H1 (cell line): ENCODE data around the gene TAOK1. TPM values are rescaled to one million over a fixed set of nuclear protein-coding genes. Genes with fewer than 3 reads are reported as not detected.

Source experiments
- CTCF ChIA-PET: fragments of 300-600 bp; sonication (Branson Sonifier 250); formaldehyde crosslinking; loops from one replicate; lab custom pipeline; 2021; ENCODE audit not compliant: partially characterized antibody; lab: Charles Lee
- POLR2A ChIA-PET: fragments of 300-600 bp; sonication (Branson Sonifier 250); formaldehyde crosslinking; loops from one replicate; lab custom pipeline; 2021; ENCODE audit warnings: inconsistent platforms; ENCODE audit not compliant: partially characterized antibody; lab: Charles Lee
- DNase-seq, 2 experiments: peaks; one replicate each; pipeline versions ENCODE4 v3.0.0 to v3.0.0-alpha.2; 2010 to 2022; ENCODE audit warnings: low spot score in 2 of 2, low read depth in 1 of 2, mixed read lengths in 1 of 2
- FAIRE-seq: peaks from 2 replicates; lab custom pipeline; 2011; peaks lifted over from hg19 to GRCh38; lab: Jason Lieb, UNC
- H2AFZ ChIP-seq: 2 replicates; pipeline ENCODE4 v1.8.1; 2012; ENCODE audit warnings: low read length, inconsistent platforms
- H2AK5ac ChIP-seq: 2 replicates; pipeline ENCODE4 v1.6.1; 2013; ENCODE audit warnings: low read depth, low read length
- H2BK120ac ChIP-seq: replicated peaks from 2 replicates; pipeline ENCODE3; 2013; ENCODE audit warnings: low read depth, low read length, inconsistent platforms
- H2BK12ac ChIP-seq: 2 replicates; pipeline ENCODE4 v1.6.1; 2013; ENCODE audit warnings: low read depth, low read length
- H2BK15ac ChIP-seq: 2 replicates; pipeline ENCODE4 v1.6.1; 2013; ENCODE audit warnings: low read length
- H2BK20ac ChIP-seq: 2 replicates; pipeline ENCODE4 v1.6.1; 2013; ENCODE audit warnings: low read length
- H2BK5ac ChIP-seq: 2 replicates; pipeline ENCODE4 v1.6.1; 2013; ENCODE audit warnings: low read depth, low read length
- H3K14ac ChIP-seq: 2 replicates; pipeline ENCODE4 v1.6.1; 2013; ENCODE audit warnings: inconsistent platforms; ENCODE audit not compliant: insufficient read length
- H3K18ac ChIP-seq: 2 replicates; pipeline ENCODE4 v1.6.1; 2013; ENCODE audit warnings: low read length; ENCODE audit errors: extremely low read depth
- H3K23ac ChIP-seq: 2 replicates; pipeline ENCODE4 v1.6.1; 2013; ENCODE audit warnings: inconsistent platforms; ENCODE audit not compliant: insufficient read length
- H3K23me2 ChIP-seq: 2 replicates; pipeline ENCODE4 v1.6.1; 2013; ENCODE audit warnings: low read depth, low read length
- H3K27ac ChIP-seq: 2 replicates; pipeline ENCODE4 v1.6.1; 2011; ENCODE audit warnings: low read depth, low read length, inconsistent platforms
- H3K27me3 ChIP-seq, 4 experiments: replicated peaks in 1 of 4; 1 replicate in 1 of 4; 2 replicates in 3 of 4; pipeline versions ENCODE4 v1.6.1 to v1.8.1; 2011 to 2013; ENCODE audit warnings: low read length in 3 of 4, mild to moderate bottlenecking in 3 of 4, inconsistent platforms in 2 of 4, mixed read lengths in 2 of 4, moderate library complexity in 1 of 4; ENCODE audit not compliant: control insufficient read depth in 3 of 4, insufficient read depth in 3 of 4; ENCODE audit errors: extremely low read depth in 1 of 4
- H3K36me3 ChIP-seq, 4 experiments: 2 replicates each; pipeline versions ENCODE4 v1.6.1 to v1.8.1; 2011 to 2013; ENCODE audit warnings: mild to moderate bottlenecking in 4 of 4, low read length in 3 of 4, moderate library complexity in 2 of 4, control low read depth in 1 of 4, inconsistent platforms in 1 of 4; ENCODE audit not compliant: insufficient read depth in 4 of 4, control insufficient read depth in 2 of 4
- H3K4ac ChIP-seq: replicated peaks from 2 replicates; pipeline ENCODE3; 2013; ENCODE audit warnings: low read length, low read depth, mixed read lengths, inconsistent platforms; ENCODE audit not compliant: insufficient read length
- H3K4me1 ChIP-seq, 4 experiments: replicated peaks in 1 of 4; 1 replicate in 1 of 4; 2 replicates in 3 of 4; pipeline versions ENCODE4 v1.6.1 to v1.8.1; 2011 to 2013; ENCODE audit warnings: low read length in 3 of 4, inconsistent platforms in 2 of 4, mixed read lengths in 1 of 4; ENCODE audit not compliant: insufficient read depth in 4 of 4, control insufficient read depth in 3 of 4
- H3K4me2 ChIP-seq, 2 experiments: 2 replicates each; pipeline versions ENCODE4 v1.6.1 to v1.8.1; 2011 to 2013; ENCODE audit warnings: low read depth in 2 of 2, low read length in 2 of 2, control low read depth in 1 of 2, inconsistent platforms in 1 of 2, mild to moderate bottlenecking in 1 of 2; ENCODE audit not compliant: insufficient read depth in 1 of 2
- H3K4me3 ChIP-seq, 4 experiments: fragments of 200-600, 300-600 bp in 1 of 4; sonication (generic), shearing (Covaris generic), sonication (Bioruptor Twin) in 1 of 4; 2 replicates each; pipeline versions ENCODE4 v1.5.1 to v1.8.1; 2011 to 2016; ENCODE audit warnings: low read length in 4 of 4, low read depth in 3 of 4, control low read depth in 2 of 4, inconsistent platforms in 2 of 4, mild to moderate bottlenecking in 2 of 4, mixed read lengths in 1 of 4, moderate library complexity in 1 of 4; ENCODE audit not compliant: insufficient read depth in 2 of 4; ENCODE audit errors: extremely low read depth in 1 of 4
- H3K56ac ChIP-seq: replicated peaks from 2 replicates; pipeline ENCODE3; 2013; ENCODE audit warnings: low read depth, mild to moderate bottlenecking, mixed read lengths, low read length, inconsistent platforms; ENCODE audit not compliant: insufficient read length
- H3K79me1 ChIP-seq: 2 replicates; pipeline ENCODE4 v1.6.1; 2013; ENCODE audit warnings: low read depth, low read length, control low read depth
- H3K79me2 ChIP-seq, 2 experiments: 2 replicates each; pipeline versions ENCODE4 v1.6.1 to v1.8.1; 2012 to 2013; ENCODE audit warnings: low read length in 2 of 2, mild to moderate bottlenecking in 2 of 2, inconsistent platforms in 1 of 2; ENCODE audit not compliant: insufficient read depth in 2 of 2, control insufficient read depth in 1 of 2
- H3K9ac ChIP-seq, 4 experiments: replicated peaks in 1 of 4; 1 replicate in 1 of 4; 2 replicates in 3 of 4; pipeline versions ENCODE4 v1.6.1 to v1.8.1; 2011 to 2013; ENCODE audit warnings: low read depth in 3 of 4, low read length in 3 of 4, control low read depth in 2 of 4, mild to moderate bottlenecking in 2 of 4, moderate library complexity in 2 of 4, inconsistent platforms in 1 of 4; ENCODE audit errors: extremely low read depth in 1 of 4
- H3K9me3 ChIP-seq, 2 experiments: 2 replicates each; pipeline versions ENCODE4 v1.6.1 to v1.8.1; 2012 to 2013; ENCODE audit warnings: mild to moderate bottlenecking in 2 of 2, moderate library complexity in 2 of 2, control low read depth in 1 of 2, inconsistent platforms in 1 of 2, low read depth in 1 of 2, low read length in 1 of 2, mixed read lengths in 1 of 2; ENCODE audit not compliant: insufficient read depth in 2 of 2
- H4K20me1 ChIP-seq, 2 experiments: replicated peaks in 1 of 2; 2 replicates each; pipeline versions ENCODE3 to v1.8.1; 2011 to 2013; ENCODE audit warnings: inconsistent platforms in 2 of 2, low read length in 2 of 2, mild to moderate bottlenecking in 1 of 2; ENCODE audit not compliant: insufficient read depth in 2 of 2, control insufficient read depth in 1 of 2
- H4K5ac ChIP-seq: 2 replicates; pipeline ENCODE4 v1.6.1; 2013; ENCODE audit warnings: low read length, low read depth, mixed read lengths, inconsistent platforms; ENCODE audit not compliant: insufficient read length
- H4K8ac ChIP-seq: 2 replicates; pipeline ENCODE4 v1.8.0; 2013; ENCODE audit warnings: mild to moderate bottlenecking, moderate library complexity, low read length, inconsistent platforms; ENCODE audit not compliant: insufficient read depth; ENCODE audit errors: extremely low read depth
- H4K91ac ChIP-seq: replicated peaks from 2 replicates; pipeline ENCODE3; 2013; ENCODE audit warnings: low read length, mixed read lengths, inconsistent platforms; ENCODE audit not compliant: insufficient read length
- CTCF ChIP-seq, 3 experiments: IDR thresholded peaks; 1 replicate in 2 of 3; 2 replicates in 1 of 3; pipeline versions ENCODE4 v1.5.1 to v1.6.1; 2011; ENCODE audit warnings: low read length in 3 of 3, mild to moderate bottlenecking in 3 of 3, inconsistent platforms in 2 of 3, low read depth in 1 of 3, moderate library complexity in 1 of 3; ENCODE audit not compliant: insufficient read depth in 1 of 3; ENCODE audit errors: control extremely low read depth in 1 of 3
- EP300 ChIP-seq, 2 experiments: IDR thresholded peaks; 1 replicate in 1 of 2; 2 replicates in 1 of 2; pipeline ENCODE4 v1.6.1; 2011 to 2012; ENCODE audit warnings: low read depth in 2 of 2, low read length in 2 of 2, mild to moderate bottlenecking in 2 of 2, borderline replicate concordance in 1 of 2, inconsistent platforms in 1 of 2, moderate library complexity in 1 of 2
- RAD21 ChIP-seq, 2 experiments: IDR thresholded peaks in 1 of 2; conservative IDR thresholded peaks in 1 of 2; 2 replicates each; pipeline ENCODE4 v1.6.1; 2011; ENCODE audit warnings: low read depth in 2 of 2, low read length in 2 of 2, improper control_type of control experiment in 1 of 2, inconsistent platforms in 1 of 2, mild to moderate bottlenecking in 1 of 2, moderate library complexity in 1 of 2
- TAF7 ChIP-seq: optimal IDR thresholded peaks from 2 replicates; pipeline ENCODE3; 2011; ENCODE audit warnings: low read depth, mild to moderate bottlenecking, inconsistent platforms, low read length, moderate library complexity, borderline replicate concordance
- WGBS, 2 experiments: shearing (Covaris generic) in 1 of 2; methylation state at CpG; one replicate each; pipeline versions ENCODE4 v1.1.6 to v1.1.7; 2013 to 2015; ENCODE audit warnings: low lambda C conversion rate in 2 of 2, mixed read lengths in 2 of 2, inconsistent platforms in 1 of 2, low coverage in 1 of 2, missing lambda C conversion rate in 1 of 2; ENCODE audit not compliant: insufficient replicate concordance in 2 of 2, insufficient coverage in 1 of 2, insufficient read length in 1 of 2; ENCODE audit errors: extremely low coverage in 1 of 2, missing lambda C conversion rate in 1 of 2; 5-methylcytosine and 5-hydroxymethylcytosine counted together
- polyA plus RNA-seq, 7 experiments: library from polyadenylated mRNA; depleted of rRNA in 3 of 7; stranded (reverse) in 5 of 7; unstranded in 2 of 7; fragments of >200 nt in 5 of 7; fragments of 200-250 nt in 2 of 7; gene quantifications; 1 replicate in 5 of 7; 2 replicates in 1 of 7; 4 replicates in 1 of 7; pipeline versions ENCODE4 v1.2.1 to v1.2.3, GENCODE V29; 2011 to 2013; ENCODE audit warnings: missing spikeins in 2 of 7, mixed read lengths in 2 of 7
- total RNA-seq: library from RNA; stranded (reverse); fragmentation: NEBNext Ultra II Directional; extraction: Animal tissue kit (Norgen Biotek cat#: 25700); gene quantifications from 2 replicates; pipeline ENCODE4 v1.2.1, GENCODE V29; 2021

The TAOK1 gene
- total and polyA plus RNA-seq, 2 of the 8 experiments (the other 6 are each of a cell fraction or from before 2014, with no cell fraction given) = 12.2 to 90.6 TPM

DNA sequence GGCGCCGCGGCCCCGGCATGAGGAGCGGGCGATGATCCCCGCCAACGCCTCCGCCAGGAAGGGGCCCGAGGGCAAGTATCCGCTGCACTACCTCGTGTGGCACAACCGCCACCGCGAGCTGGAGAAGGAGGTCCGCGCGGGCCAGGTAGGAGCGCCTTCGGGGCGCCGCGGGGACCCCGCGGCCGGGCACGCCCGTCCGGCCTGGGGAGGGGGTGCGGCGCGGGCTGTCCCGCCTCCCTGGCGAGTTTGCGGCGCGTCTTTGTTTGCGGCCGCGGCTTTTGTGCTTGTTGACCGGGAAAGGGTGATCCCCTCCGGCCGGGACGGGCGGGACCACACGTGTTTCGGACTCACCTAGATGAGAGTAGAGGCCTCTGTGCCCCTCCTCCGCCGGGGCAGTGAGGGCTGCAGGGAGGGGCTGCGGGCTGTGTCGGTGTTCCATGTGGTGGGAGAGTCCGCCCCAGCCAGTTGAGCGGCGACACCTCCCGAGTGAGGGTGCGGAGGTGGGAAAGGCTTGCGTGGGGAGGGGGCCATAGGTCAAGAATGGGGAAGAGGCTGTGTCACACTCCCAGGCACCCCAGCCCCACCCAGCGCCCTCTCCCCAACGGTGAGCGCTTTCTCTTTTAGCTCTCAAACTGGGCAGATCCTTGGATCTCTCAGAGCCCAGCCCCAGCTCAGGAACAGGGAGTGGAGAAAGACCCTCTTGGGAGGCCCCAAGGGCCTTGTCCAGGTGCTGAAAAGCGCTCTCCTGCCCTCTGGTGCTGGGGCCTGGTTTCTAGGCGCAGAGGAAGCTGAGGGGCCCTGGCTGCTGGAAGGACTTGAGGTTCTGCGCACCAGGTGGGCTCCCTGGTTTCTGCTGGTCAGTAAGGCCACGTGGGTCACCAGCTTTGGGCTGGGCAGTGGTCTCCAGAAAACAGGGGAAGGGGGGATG, 203.7 kb downstream of the TAOK1 start:
- ChIA-PET POLR2A (interaction anchor here (0.9 to 3.6 kb wide), 8 partner anchors 12 to 300 kb away, joined by 4 to 30 read pairs (median 4); partner anchors contain the start of gene NUFIP2), CTCF (interaction anchor here (0.8 to 5.0 kb wide), 10 partner anchors 8 to 641 kb away, joined by 3 to 167 read pairs (median 6); partner anchors contain the start of gene TP53I13)
- H3K9ac ChIP-seq = no peak overlapping the region
- peak overlapping the region; percentile 86 to 93 for H3K4me2 ChIP-seq
- peak overlapping the region; percentile 63 for H4K8ac ChIP-seq
- H3K23me2 ChIP-seq = peaks cover 33% of the 10 kb centered on the region
- H3K9me3 ChIP-seq = no peaks in the 10 kb centered on the region
- H2AK5ac ChIP-seq = no peak overlapping the region
- H3K27ac ChIP-seq = no peak overlapping the region
- H2BK15ac ChIP-seq = no peak overlapping the region
- peaks cover 8% of the 10 kb centered on the region for H3K79me1 ChIP-seq
- no peak overlapping the region; the same call in 1 of the 2 replicates for H2BK5ac ChIP-seq
- no peak overlapping the region for H3K23ac ChIP-seq
- peaks cover under 1 to 17% of the 10 kb centered on the region in 2 experiments for H4K20me1 ChIP-seq
- H4K91ac ChIP-seq = no peak overlapping the region
- no peak overlapping the region for H3K56ac ChIP-seq
- no peaks in the 10 kb centered on the region for H3K36me3 ChIP-seq
- peak in 1 of 2 experiments; percentile 72 for DNase-seq
- no peak overlapping the region for H3K14ac ChIP-seq
- H3K4me1 ChIP-seq = peaks cover 10 to 60% (median 38%) of the 10 kb centered on the region in 4 experiments
- FAIRE-seq = no peak
- peak overlapping the region; percentile 63; the same call in 1 of the 2 replicates for H2BK12ac ChIP-seq
- peaks cover 0 to 27% of the 10 kb centered on the region in 2 experiments; a peak in 2 of 4 replicates for H3K79me2 ChIP-seq
- no peak overlapping the region for H4K5ac ChIP-seq
- peaks cover 0 to 6% (median 5%) of the 10 kb centered on the region in 4 experiments; a peak in 2 of 7 replicates for H3K27me3 ChIP-seq
- no peak overlapping the region for H2AFZ ChIP-seq
- no peak overlapping the region for H3K18ac ChIP-seq
- H3K4me3 ChIP-seq = peak overlapping the region; percentile 38 to 83 (median 68)
- 2% methylated on average over 44 of the region's 64 CpGs; no CpG with 5 or more reads in 1 of the 2 experiments for WGBS, 2 experiments
- no peak overlapping the region for H2BK120ac ChIP-seq
- no peak overlapping the region for H2BK20ac ChIP-seq
- H3K4ac ChIP-seq = peak overlapping the region; percentile 75
- TF ChIP-seq TAF7 (peak; percentile 93), CTCF (IDR thresholded peaks at IDR 0.05; ENCODE audit: control extremely low read depth in 1 of 3, insufficient read depth in 1 of 3, low read depth in 1 of 3, low read length in 3 of 3) (peak; percentile 46 to 49 (median 48)), RAD21 (IDR thresholded peaks at IDR 0.05 in 1 of 2, conservative IDR thresholded peaks at IDR 0.05 in 1 of 2; ENCODE audit: low read depth in 2 of 2, low read length in 2 of 2) (peak; percentile 44 to 57), EP300 (IDR thresholded peaks at IDR 0.05; ENCODE audit: borderline replicate concordance in 1 of 2, low read depth in 2 of 2, low read length in 2 of 2) (no peak)
